ENCODE data around the gene MSRB3.
"Not testable (repeated sequence)": the region's sequence is repeated elsewhere in the genome, so short reads cannot be mapped to it uniquely, and the experiment has no call there.

Gene MSRB3

DNA sequence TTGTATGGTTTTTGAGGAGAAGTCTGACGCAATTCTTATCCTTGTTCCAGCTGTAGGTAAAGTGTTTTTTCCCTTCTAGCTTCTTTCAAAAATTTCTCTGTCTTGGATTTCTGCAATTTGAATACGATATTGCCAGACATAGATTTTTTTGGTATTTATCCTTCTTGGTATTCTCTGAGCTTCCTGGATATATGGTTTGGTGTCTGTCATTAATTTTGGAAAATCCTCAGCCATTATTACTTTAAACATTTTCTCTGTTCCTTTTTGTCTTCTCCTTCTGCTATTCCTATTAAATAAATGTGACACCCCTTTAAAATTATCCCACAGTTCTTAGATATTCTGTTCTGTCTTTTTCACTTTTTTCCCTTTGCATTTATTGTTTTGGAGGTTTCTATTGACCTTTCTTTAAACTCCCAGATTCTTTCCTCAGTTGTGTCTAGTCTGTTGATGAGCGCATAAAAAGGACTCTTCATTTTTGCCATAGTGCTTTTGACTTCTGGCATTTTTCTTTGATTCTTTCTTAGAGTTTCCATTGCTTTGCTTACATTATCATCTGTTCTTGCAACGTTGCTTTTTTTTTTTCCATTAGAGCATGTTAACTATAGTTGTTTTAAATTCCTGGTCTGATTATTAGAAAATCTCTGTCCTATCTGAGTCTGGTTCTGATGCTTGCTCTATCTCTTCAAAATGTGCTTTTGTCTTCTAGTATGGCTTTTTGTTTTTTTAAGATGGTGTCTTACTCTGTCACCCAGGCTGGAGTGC lies 129.1 kb downstream of the MSRB3 start:
- DNase-seq: no peak

DNA sequence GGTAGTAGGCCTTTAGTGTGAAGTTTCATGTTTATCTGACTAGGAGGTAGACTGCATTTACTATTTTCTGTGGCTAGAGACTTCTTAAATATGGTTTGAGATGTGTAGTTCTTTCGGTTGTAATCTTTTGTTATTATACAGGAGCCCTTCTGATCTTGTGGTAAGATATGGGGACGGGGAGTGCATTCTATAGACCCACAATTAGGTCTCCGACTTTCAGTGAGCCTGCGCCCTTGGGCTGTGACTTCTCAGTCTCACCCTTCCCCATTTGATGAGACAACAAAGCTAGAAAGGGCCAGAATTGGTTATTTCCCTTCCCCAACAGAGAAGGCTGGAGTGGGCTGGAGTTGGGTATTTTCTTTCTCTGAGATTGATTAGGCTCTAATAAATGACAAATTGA lies 130.0 kb downstream of the MSRB3 start:
- DNase-seq: peak; percentile 60

- no peak for DNase-seq
These were observed 131.2 kb downstream of the MSRB3 start for GRCh38 chr12:65409726-65410125.

DNA sequence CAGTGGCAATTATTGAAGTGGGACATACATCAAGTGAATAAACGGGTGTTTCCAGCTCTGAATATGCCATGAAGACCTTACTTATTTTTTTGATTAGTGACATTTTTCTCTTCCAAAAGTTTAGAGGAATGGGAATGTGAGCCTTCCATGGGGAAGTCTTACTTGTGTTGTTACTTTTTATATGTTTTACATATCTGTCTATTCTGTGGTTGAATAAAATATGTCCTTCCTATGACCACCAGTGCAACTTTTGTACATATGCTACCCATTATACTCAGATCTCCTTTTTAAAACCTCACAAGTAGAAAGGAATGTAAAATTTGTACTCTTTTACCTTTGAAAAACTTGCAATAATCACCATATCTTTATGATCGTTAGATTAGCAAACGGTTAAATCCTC lies 132.7 kb downstream of the MSRB3 start:
- DNase-seq: no peak

DNA sequence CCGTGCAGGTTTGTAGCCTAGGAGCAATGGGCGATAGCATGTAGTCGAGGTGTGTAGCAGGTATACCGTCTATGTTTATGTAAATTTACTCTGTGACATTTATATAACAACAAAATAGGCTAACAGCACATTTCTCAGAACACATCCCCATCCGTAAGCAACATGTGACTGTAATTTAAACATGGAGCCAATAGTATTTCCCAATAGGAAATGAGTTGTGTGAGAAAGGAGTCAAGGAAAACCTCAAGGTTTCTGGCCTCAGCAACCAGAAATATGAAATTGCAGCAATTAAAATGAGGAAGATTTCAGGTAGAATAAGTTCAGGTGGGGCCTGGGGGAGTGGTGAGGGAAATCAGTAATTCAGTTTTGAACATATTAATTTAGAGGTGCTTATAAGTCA lies 136.0 kb downstream of the MSRB3 start:
- DNase-seq: no peak

DNA sequence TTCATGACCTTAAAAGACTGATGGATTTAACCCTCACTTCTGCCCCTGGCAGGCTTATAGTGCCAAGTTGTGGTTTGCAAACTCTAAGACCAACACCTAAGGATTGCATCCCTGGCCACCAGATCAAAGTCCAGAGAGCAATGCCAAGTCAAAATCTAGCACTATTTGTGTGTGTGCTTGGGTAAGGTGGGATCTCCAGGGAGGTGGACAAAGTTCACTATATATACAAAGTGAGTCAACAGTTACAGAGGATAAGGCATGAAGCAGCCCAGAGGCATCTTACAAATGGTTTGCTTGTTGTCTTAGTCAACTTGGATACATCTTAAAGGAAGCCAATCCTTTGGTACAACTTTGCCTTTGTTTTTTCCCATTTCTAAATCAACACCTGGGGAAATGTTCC lies 137.3 kb downstream of the MSRB3 start:
- no peak for DNase-seq

DNA sequence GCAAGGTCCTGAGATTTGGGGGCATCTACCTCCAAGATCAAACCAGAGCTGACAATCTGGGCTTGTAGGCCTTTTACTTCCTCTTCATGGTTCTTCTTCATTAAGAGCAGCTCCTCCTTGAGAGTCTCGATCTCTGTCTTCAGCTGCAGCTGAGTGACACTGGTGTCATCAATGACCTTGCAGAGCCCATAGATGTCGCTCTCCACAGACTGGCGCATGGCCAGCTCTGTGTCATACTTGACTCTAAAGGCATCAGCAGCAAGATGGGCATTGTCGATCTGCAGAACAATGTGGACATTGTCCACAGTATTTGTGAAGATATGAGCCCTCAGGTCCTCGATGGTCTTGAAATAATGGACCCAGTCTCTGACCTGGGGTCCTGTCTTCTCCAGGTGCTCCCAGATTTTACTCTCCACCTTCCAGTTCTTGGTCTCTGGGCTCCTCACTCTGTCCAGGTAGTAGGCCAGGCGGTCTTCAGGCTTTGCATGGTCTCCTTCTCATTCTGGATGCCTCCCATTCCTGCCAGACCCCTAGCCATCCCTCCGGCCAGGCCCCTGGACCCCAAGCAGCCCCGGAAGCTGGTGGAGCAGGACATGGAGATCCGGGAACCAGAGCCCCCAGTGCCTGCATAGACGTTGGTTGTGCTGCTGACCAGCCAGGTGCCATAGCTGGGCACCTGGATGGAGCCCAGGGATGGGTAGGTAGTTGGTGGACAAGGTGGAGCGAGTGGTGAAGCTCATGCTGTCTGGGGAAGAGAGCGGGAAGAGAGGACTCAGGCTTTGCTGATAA lies 141.0 kb downstream of the MSRB3 start:
- no peak for DNase-seq

DNA sequence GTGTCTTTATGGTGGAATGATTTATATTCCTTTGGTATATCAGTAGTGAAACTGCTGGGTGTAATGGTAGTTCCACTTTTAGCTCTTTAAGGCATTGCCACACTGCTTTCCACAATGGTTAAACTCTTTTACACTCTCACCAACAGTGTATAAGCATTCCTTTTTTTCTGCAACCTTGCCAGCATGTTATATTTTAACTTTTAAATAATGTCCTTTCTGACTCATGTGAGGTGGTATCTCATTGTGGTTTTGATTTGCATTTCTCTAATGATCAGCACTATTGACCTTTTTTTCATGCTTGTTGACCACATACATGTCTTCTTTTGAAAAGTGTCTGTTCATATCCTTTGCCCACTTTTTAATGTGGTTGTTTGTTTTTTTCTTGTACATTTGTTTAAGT lies 142.5 kb downstream of the MSRB3 start:
- no peak for DNase-seq

GRCh38 chr12:65427646-65428045 lies 149.2 kb downstream of the MSRB3 start:
- DNase-seq: no peak

DNA sequence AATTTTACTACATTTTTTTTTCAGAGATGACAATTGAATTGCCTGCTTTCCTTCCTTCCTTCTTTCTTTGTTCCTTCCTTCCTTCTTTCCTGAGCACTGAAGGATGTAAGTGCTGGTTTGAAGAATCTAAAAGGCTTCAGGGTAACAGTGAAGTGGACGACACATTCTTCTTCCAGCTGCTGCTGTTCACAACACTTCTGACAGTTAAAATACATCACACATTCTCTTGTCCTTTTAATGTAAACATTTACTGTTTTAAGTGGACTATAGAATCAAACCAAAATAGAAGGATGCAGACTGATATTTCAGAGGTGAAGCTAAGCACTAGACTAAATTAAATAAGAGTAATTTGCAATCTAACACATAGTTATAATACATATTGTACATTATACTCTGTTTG lies 151.5 kb downstream of the MSRB3 start:
- DNase-seq: no peak

- DNase-seq: no peak
These were observed 152.3 kb downstream of the MSRB3 start for GRCh38 chr12:65430571-65431306.

GRCh38 chr12:65432114-65432513 lies 153.6 kb downstream of the MSRB3 start:
- no peak for DNase-seq

DNA sequence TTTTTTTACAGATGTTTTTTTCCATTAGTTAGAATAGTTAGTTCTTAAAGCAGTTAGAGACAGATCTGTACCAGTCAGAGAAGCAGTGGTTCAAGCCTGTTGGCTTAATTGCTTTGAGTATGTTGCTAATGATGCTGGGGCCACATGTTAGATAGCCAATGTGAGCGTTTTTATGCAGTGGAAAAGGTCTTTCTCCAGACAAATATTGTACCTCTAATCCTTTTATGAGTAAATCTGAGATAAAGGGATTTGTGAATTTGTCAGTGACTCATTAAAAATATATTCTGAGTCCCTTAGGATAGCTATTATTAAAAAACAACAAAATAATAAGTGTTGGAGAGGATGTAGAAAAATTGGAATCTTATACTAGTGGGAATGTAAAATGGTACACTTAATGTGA lies 154.2 kb downstream of the MSRB3 start:
- no peak for DNase-seq

- no peak for DNase-seq
These were observed 156.3 kb downstream of the MSRB3 start for GRCh38 chr12:65434737-65435136.

- no peak for DNase-seq
These were observed 164.6 kb downstream of the MSRB3 start for GRCh38 chr12:65443038-65443437.

DNA sequence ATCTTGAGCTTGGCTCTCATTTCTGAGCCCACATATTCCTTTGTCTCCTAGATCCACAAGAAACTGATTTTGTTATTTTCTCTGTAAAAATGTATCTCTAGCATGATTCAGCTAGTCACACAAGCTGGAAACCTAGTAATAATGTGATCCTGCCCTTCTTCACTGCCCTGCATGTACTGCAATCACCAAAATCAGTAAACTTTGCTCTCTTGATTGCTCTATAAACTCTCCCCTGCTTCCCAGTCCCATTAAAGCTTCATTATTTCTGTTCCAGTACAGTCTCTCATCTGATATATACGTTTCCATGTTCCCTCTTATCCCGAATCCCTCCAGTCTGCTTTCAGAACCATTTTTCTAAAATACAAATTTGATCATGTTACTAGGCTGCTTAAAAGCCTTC lies 166.5 kb downstream of the MSRB3 start:
- DNase-seq: no peak

GRCh38 chr12:65446901-65447300 lies 168.4 kb downstream of the MSRB3 start:
- no peak for DNase-seq

- DNase-seq: peak; percentile 32
These were observed 170.9 kb downstream of the MSRB3 start for GRCh38 chr12:65449400-65449799.

DNA sequence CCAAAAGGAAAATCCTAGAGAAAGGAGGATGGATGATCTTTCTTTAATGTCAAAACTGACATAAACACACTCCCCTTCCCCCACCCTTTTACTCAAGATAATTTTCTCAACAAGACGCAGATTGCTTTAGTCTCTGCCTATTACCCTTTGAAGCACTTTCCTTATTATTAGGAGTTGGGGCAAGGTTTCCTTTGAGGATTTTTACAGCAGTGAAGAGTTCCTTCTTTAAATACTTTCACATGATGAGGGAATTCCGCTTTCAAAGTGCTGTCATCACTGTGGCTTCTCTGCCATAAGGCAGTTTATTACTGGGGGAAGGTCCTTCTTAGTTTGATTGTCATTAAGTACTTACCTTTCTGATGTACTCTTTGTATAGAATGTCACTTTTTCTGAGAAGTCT lies 172.1 kb downstream of the MSRB3 start:
- DNase-seq: no peak

DNA sequence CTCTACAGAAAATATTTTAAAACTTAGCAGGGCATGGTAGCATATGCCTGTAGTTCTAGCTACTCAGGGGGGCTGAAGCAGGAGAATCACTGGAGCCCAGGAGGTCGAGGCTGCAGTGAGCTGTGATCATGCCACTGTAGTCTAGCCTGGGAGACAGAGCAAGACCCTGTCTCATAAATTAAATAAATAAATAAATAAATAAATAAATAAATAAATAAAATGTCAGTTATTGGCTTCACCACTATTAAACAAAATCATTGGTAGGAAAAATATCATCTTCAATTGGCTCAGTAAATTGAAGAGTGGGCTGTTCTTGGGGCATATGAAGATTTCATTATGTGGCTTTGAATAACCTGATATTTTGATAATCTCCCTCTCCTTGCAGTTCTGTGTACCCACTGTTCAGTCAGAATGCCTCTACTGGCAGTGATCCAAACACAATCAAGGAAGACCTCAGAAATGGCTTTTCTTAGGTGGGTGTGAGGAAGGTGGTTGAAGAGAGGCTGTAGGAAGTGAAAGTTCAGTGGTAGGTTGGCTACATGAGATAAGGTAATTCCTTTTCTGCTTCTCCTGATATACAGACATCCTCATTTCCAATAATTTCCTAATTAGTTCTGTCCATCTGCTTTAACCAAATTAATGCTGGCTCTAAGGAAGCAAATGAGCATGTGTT lies 175.8 kb downstream of the MSRB3 start:
- DNase-seq: peak; percentile 59

DNA sequence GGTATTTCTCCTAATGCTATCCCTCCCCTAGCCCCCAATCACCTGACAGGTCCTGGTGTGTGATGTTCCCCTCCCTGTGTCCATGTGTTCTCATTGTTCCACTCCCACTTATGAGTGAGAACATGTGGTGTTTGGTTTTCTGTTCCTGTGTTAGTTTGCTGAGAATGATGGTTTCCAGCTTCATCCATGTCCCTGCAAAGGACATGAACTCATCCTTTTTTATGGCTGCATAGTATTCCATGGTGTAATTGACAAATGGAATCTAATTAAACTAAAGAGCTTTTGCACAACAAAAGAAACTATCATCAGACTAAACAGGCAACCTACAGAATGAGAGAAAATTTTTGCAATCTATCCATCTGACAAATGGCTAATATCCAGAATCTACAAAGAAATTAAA lies 178.9 kb downstream of the MSRB3 start:
- not testable (repeated sequence) for DNase-seq

- no peak for DNase-seq
These were observed 180.2 kb downstream of the MSRB3 start for GRCh38 chr12:65458718-65459117.

GRCh38 chr12:65459545-65459944 lies 181.1 kb downstream of the MSRB3 start:
- DNase-seq: no peak
